ENCODE measurements around the gene KLHL29. TPM values are rescaled to one million over a fixed set of nuclear protein-coding genes. Genes with fewer than 3 reads are reported as not detected.

The KLHL29 gene
- total and polyA plus RNA-seq, 2 experiments from 2014 or later: 1.9 to 6.4 TPM

- in situ Hi-C loops (cut with MboI): no loop called here
- peak; percentile 49 for DNase-seq
- H3K27ac ChIP-seq: peak overlapping the region; percentile 10; the same call in 1 of the 2 replicates
- no peaks in the 10 kb centered on the region for H4K20me1 ChIP-seq (ENCODE audit: insufficient read depth)
- no peak overlapping the region for H3K4me3 ChIP-seq
- no peaks in the 10 kb centered on the region for H3F3A ChIP-seq (ENCODE audit: insufficient read depth)
- peak overlapping the region; percentile 42 for H3K4me2 ChIP-seq (ENCODE audit: unreplicated experiment)
- H3K27me3 ChIP-seq (replicated peaks; ENCODE audit: insufficient read depth): no peaks in the 10 kb centered on the region
- TF ChIP-seq EZH2phosphoT487 (IDR thresholded peaks at IDR 0.05; ENCODE audit: insufficient read depth, low read depth): no peak
- TF ChIP-seq EZH2 (IDR thresholded peaks at IDR 0.05; ENCODE audit: insufficient read depth, poor library complexity, severe bottlenecking): no peak
- H3K9me2 ChIP-seq (ENCODE audit: insufficient read depth): no peaks in the 10 kb centered on the region
- H3K4me1 ChIP-seq (ENCODE audit: insufficient read depth): peaks cover 29% of the 10 kb centered on the region
- no peaks in the 10 kb centered on the region for H3K79me2 ChIP-seq (ENCODE audit: insufficient read depth)
- 23 to 30% methylated on average over 6 to 7 of the region's 7 CpGs for WGBS, 2 experiments (ENCODE audit: low coverage in 1 of 2, low lambda C conversion rate in 2 of 2, missing lambda C conversion rate in 2 of 2)
- H3K9me3 ChIP-seq (ENCODE audit: low read depth): no peaks in the 10 kb centered on the region
- no peak overlapping the region for H3K9ac ChIP-seq
- no peaks in the 10 kb centered on the region for H3K36me3 ChIP-seq (ENCODE audit: low read depth)
- no peak overlapping the region for H2AFZ ChIP-seq
These were observed 156.7 kb downstream of the KLHL29 start for GRCh38 chr2:23541503-23542229.

- DNase-seq: no peak
- Histone ChIP-seq H3K4me2 (ENCODE audit: unreplicated experiment) (peak overlapping the region; percentile 42), H3K9me2 (ENCODE audit: insufficient read depth) (no peaks in the 10 kb centered on the region), H3K27me3 (replicated peaks; ENCODE audit: insufficient read depth) (no peaks in the 10 kb centered on the region), H3K4me3 (no peak overlapping the region), H3K27ac (no peak overlapping the region), H3K9me3 (ENCODE audit: low read depth) (no peaks in the 10 kb centered on the region), H2AFZ (no peak overlapping the region), H3K4me1 (ENCODE audit: insufficient read depth) (peaks cover 29% of the 10 kb centered on the region), H3K36me3 (ENCODE audit: low read depth) (no peaks in the 10 kb centered on the region), H3K9ac (no peak overlapping the region), H3K79me2 (ENCODE audit: insufficient read depth) (no peaks in the 10 kb centered on the region), H4K20me1 (ENCODE audit: insufficient read depth) (no peaks in the 10 kb centered on the region), H3F3A (ENCODE audit: insufficient read depth) (no peaks in the 10 kb centered on the region)
- 59 to 63% methylated on average over 6 of the region's 6 CpGs for WGBS, 2 experiments (ENCODE audit: low coverage in 1 of 2, low lambda C conversion rate in 2 of 2, missing lambda C conversion rate in 2 of 2)
- TF ChIP-seq EZH2 (IDR thresholded peaks at IDR 0.05; ENCODE audit: insufficient read depth, poor library complexity, severe bottlenecking): no peak
- no peak for TF ChIP-seq EZH2phosphoT487 (IDR thresholded peaks at IDR 0.05; ENCODE audit: insufficient read depth, low read depth)
- in situ Hi-C loops (cut with MboI): no loop called here
These were observed 157.3 kb downstream of the KLHL29 start for GRCh38 chr2:23542230-23542789.

- Histone ChIP-seq H2AFZ (no peak overlapping the region), H3K4me1 (ENCODE audit: insufficient read depth) (peaks cover 29% of the 10 kb centered on the region), H3K9me3 (ENCODE audit: low read depth) (no peaks in the 10 kb centered on the region), H4K20me1 (ENCODE audit: insufficient read depth) (no peaks in the 10 kb centered on the region), H3K27ac (no peak overlapping the region), H3K27me3 (replicated peaks; ENCODE audit: insufficient read depth) (no peaks in the 10 kb centered on the region), H3K4me3 (no peak overlapping the region), H3K9me2 (ENCODE audit: insufficient read depth) (no peaks in the 10 kb centered on the region), H3K4me2 (ENCODE audit: unreplicated experiment) (no peak overlapping the region), H3K9ac (no peak overlapping the region), H3F3A (ENCODE audit: insufficient read depth) (no peaks in the 10 kb centered on the region), H3K79me2 (ENCODE audit: insufficient read depth) (no peaks in the 10 kb centered on the region), H3K36me3 (ENCODE audit: low read depth) (no peaks in the 10 kb centered on the region)
- TF ChIP-seq EZH2 (IDR thresholded peaks at IDR 0.05; ENCODE audit: insufficient read depth, poor library complexity, severe bottlenecking) (no peak), EZH2phosphoT487 (IDR thresholded peaks at IDR 0.05; ENCODE audit: insufficient read depth, low read depth) (no peak)
- WGBS, 2 experiments (ENCODE audit: low coverage in 1 of 2, low lambda C conversion rate in 2 of 2, missing lambda C conversion rate in 2 of 2): 94 to 95% methylated on average over 10 of the region's 10 CpGs
- no peak for DNase-seq
- in situ Hi-C loops (cut with MboI): no loop called here
These were observed 158.3 kb downstream of the KLHL29 start for GRCh38 chr2:23543302-23543701.

GRCh38 chr2:23543728-23544127, 158.7 kb downstream of the KLHL29 start:
- no peaks in the 10 kb centered on the region for H3K27me3 ChIP-seq (replicated peaks; ENCODE audit: insufficient read depth)
- no peaks in the 10 kb centered on the region for H3K79me2 ChIP-seq (ENCODE audit: insufficient read depth)
- no peak overlapping the region for H3K4me3 ChIP-seq
- H3K4me2 ChIP-seq (ENCODE audit: unreplicated experiment): no peak overlapping the region
- no peaks in the 10 kb centered on the region for H3K9me2 ChIP-seq (ENCODE audit: insufficient read depth)
- in situ Hi-C loops (cut with MboI): no loop called here
- H3K4me1 ChIP-seq (ENCODE audit: insufficient read depth): peaks cover 29% of the 10 kb centered on the region
- DNase-seq: no peak
- no peak overlapping the region for H3K27ac ChIP-seq
- TF ChIP-seq EZH2phosphoT487 (IDR thresholded peaks at IDR 0.05; ENCODE audit: insufficient read depth, low read depth) (no peak), EZH2 (IDR thresholded peaks at IDR 0.05; ENCODE audit: insufficient read depth, poor library complexity, severe bottlenecking) (no peak)
- no peak overlapping the region for H3K9ac ChIP-seq
- no peaks in the 10 kb centered on the region for H4K20me1 ChIP-seq (ENCODE audit: insufficient read depth)
- H3F3A ChIP-seq (ENCODE audit: insufficient read depth): no peaks in the 10 kb centered on the region
- WGBS, 2 experiments (ENCODE audit: low coverage in 1 of 2, low lambda C conversion rate in 2 of 2, missing lambda C conversion rate in 2 of 2): 95 to 96% methylated on average over 9 of the region's 9 CpGs
- H2AFZ ChIP-seq: no peak overlapping the region
- H3K9me3 ChIP-seq (ENCODE audit: low read depth): no peaks in the 10 kb centered on the region
- no peaks in the 10 kb centered on the region for H3K36me3 ChIP-seq (ENCODE audit: low read depth)

Measured in GM23248 (cell line).